HTERT RPE-1 (cell line): ENCODE data around the gene TEN1.
"Not testable (repeated sequence)": the region's sequence is repeated elsewhere in the genome, so short reads cannot be mapped to it uniquely, and the experiment has no call there.

Experiments used
- in situ Hi-C: fragments of 300-500 bp; cut with MboI; formaldehyde crosslinking; loops from 4 replicates; pipeline ENCODE4 v1.14.3; 2020; ENCODE audit warnings: low sequenced_read_pairs

TEN1 gene, protein sequence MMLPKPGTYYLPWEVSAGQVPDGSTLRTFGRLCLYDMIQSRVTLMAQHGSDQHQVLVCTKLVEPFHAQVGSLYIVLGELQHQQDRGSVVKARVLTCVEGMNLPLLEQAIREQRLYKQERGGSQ

DNA sequence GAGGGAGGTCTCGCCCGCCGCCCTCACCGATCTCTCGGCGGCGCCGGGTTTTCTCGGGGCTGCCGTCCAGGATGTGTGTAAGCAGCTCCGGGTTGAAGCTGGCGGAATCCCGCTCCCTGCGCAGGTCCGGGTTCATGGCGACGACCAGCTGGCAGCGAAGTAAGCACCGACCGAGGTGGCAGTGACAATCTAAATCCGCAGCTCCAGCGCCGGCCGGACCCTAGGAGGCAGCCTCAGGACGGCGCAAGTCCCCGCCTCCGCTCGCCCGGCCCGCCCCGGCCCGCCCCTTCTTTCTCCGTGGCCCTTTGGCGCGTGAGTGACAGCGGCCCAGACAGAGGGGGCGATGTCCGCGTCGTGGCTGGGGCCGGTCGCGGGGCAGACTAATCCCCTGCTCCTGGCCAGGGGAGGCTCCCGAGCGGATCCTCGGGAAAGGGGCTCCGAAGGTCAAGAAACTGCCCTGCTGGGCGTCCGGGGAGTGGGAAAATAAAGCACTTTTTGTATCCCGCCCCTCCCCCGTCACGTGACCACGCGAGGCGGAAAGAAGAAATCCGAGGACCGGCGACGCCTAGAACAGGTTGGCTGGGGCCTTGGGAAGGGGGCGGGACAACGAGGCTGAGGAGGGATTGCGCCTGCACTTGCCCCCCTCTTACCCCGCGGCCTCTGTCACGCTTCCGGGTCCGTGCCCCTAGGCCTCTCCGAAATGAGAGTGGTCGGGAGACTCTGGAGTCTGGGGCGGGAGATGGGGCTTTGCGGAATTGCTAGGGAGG is at the start of gene TEN1, which contains the start of gene ACOX1:
Gene TEN1 (plus strand): TSS at position 303 of the 767 bp plus-strand sequence. CDS start 6,953 bp downstream, outside the sequence.
Gene ACOX1 (minus strand): TSS at position 229 of the 767 bp plus-strand sequence. CDS start 93 bp downstream, at position 136.
- in situ Hi-C loops = no loop called here

DNA sequence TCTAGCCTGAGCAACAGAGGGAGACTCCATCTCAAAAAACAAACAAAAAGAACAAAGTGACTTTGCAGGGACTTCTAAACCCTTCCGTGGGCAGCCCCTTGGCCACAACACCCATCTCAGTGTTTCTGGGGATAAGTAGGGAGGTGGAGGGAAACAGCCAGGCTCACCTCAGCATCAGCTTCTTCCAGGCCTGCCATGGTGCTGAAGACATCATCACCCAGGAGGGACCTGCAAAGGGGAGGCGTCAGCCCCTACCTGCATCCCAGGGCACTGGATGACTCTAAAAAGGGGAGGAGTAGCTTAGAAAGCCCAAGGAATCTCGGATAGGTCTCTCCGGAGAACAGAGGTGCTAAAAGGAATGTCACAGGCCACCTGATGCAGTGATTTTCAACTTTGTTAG is 48.0 kb upstream of the TEN1 start:
- in situ Hi-C loops = no loop called here

DNA sequence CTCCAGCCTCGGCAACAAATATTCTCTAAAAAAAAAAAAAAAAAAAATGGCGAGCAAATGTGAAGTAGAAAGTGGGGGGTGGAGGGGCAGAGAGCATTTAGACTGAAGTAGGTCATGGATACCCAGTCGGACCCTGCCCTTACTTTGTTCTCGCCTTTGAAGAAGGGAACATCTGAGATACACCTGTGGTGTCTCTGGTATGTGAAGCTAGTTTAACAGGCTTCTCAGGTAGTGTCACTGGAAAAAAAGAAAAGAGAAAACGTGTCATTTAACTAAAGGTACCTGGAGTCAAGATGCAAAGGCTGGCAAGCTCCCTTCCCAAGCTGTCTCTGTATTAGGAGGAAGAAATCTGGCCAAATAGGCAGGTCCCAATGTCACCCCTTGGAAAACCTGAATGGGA is 46.2 kb upstream of the TEN1 start:
- in situ Hi-C loops = no loop called here

DNA sequence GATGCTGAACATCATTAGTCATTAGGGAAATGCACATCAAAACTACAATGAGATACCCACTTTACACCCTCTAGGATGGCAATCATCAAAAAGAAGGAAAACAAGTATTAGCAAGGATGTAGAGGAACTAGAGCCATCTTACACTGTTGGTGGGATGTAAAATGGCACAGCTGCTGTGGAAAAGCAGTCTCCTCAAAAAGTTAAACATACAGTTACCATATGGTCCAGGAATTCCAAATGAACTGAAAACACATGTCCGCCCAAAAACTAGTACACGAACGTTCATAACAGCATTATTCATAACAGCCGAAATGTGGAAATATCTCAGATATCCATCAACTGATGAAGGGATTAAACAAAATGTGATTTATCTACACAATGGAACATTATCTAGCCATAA is 45.2 kb upstream of the TEN1 start:
- in situ Hi-C loops = no loop called here

DNA sequence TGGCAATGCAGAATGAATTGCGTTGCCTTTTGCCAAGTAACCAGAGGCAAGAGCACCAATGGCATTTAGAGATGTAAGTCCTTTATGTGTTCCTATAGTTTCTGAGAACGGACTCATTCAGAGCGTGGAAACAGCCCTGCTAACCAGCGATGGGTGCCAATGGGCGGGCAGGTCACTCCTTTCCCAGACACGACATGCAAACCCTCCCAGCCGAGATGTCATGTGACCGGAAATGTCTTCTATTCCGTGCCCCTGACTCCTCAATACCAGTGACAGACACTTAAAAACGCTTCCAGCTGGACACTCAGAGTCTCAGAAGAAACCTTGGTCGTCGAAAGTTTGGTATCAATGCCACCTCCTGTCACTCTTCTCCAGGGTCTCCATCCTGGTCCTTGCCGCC is 41.4 kb upstream of the TEN1 start:
- in situ Hi-C loops = no loop called here

DNA sequence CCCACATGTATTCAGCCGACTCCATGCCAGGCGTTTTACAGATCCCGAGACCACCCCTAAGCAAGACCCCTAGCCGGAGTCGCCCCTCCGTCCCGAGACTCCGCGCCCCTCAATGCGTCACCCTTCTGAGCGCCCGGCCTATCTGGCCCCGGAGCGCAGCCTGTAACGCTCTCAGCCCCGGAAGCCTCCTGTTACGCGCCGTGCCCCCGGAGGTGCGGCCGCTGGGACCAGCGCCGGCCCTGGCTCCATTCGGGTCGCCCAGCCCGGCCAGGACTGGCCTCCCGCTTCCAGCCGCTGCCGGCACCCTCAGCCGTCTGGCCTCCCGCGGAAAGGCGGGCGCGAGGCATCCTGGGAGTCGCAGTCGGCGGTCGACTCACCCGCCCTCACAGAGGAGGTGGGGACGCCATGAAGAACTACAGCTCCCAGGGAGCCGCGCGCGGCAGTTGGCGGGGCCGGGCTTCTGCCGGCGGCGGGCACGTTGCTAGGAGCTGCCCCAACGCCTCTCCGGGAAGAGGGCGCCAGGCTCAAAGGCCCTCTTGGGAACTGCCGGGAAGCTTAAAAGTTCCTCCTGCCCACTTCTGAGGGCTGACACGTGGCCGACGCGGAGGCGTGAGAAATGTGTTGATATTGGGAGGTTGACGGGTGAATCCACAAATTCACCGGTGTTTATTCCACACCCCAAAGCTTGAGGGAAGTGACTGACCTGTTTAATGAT is 38.2 kb upstream of the TEN1 start, which contains the start of gene FBF1:
Gene FBF1 (minus strand): TSS at position 316 of the 715 bp plus-strand sequence. CDS start 2,893 bp downstream, outside the sequence.
- in situ Hi-C loops = no loop called here

DNA sequence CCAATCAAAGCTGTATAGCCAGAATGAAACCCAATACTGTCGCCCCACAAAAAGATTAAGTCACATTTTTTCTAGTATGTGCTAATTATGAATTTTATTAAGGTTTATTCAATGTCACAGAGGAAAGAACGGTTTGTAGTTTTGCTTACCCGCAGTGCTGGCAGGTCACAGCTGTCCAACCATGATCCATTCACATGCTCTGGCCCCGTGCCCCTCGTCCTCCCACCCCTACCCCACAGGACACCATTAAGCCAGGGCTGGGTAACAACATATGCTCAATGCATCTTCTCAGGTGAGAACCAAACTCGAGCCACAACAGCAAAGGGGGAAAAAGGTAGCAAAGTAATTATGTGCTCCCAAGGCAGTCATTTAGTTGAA is 37.6 kb upstream of the TEN1 start:
- in situ Hi-C loops = no loop called here

DNA sequence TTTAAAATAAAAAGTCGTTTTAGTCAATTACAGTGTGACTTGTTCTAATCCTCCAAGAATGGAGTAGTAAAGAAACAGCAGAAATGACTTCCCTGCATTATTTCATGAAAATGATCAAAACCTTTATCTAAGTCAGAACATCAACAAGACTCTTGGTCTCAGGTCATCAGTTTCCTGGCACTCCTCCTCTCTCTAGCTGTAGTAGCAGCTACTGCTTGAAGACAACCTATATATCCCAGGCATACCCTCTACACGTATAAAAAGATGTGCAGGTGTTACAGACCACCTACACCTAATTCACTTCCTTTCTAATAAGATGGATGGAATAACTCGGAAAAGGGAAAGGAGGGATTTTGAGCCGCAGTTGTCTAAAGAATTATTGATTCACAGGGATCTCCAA is 36.6 kb upstream of the TEN1 start:
- in situ Hi-C loops = no loop called here

DNA sequence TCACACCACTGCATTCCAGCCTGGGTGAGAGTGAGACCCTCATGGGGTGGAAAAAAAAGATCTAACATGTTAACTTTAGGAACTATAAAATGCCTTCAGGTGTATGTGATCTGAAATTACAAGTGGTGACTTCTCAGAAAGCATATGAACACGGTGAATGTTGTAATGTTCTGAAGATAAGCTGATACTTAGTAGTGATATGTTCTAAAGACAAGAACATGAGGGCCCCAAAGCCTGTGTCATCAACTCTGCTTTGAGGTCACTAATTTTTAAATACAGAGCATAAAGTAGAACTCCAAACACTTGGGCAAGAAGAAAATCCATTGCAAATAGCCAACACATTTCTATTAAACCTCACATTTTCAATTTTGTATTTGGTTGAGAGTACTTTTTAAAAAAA is 35.5 kb upstream of the TEN1 start:
- in situ Hi-C loops = no loop called here

DNA sequence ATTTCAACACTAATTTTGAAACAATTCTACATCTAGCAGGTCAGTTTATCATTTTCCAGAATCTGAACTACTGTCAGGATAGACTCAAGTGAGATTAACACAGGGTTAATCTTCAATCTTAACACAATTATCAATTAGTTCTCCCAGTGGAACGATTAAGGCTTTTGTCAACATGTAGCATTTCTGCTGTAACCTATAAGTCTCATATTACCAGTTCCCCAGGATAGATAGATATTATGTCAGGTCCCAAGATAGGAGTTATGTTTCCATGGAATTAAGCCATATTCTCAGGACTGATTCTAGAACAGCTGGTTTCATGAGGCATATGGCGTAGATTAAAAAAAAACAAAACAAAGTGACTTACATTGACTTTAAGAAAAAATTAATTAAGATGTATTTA is 33.8 kb upstream of the TEN1 start:
- in situ Hi-C loops = no loop called here

DNA sequence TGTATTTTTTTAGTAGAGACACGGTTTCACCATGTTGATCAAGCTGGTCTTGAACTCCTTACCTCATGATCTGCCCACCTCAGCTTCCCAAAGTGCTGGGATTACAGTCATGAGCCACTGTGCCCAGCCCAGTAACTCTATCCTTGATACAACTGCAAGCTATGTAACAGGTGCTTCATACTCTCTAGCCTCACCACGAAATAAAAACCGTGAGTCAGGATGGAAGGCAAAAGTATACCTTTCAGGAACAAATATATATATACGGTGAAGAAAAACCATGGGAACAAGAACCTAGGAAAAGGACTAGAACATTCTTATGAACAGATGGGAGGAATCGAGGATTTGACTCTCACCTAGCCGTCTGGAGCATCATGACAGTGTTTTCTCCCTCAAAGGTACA is 28.6 kb upstream of the TEN1 start:
- in situ Hi-C loops = no loop called here

DNA sequence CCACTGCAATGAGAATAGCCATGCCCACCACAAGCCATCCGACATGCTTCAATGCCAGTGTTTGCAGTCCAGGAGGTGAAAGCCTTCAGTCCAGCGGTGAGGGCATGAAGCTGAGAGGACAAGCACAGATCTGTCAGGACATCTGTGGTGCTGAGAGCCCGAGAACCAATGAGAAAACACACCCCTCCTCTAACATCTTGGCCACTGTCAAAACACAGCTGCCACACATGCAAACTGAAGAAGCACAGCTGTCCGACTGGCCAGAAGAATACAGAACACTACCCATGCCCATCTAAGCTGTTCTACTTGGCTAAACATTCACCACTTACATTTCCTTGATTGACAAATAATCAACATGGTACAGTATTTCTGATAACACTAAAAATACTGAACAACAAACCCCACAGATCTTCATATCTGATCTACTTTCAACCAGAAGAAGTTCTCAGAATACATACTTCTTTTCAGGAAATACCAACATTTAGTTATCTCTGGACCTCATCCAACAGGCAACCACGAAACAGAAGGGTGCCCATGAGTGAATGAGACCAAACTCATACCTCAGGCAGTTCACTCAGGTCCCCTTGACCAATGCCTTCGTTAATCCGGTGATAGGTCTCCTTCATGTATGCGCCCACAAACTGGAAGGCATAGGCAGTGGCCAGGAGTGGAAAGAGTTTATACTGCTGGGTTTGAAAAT is 28.0 kb upstream of the TEN1 start:
- in situ Hi-C loops = no loop called here

DNA sequence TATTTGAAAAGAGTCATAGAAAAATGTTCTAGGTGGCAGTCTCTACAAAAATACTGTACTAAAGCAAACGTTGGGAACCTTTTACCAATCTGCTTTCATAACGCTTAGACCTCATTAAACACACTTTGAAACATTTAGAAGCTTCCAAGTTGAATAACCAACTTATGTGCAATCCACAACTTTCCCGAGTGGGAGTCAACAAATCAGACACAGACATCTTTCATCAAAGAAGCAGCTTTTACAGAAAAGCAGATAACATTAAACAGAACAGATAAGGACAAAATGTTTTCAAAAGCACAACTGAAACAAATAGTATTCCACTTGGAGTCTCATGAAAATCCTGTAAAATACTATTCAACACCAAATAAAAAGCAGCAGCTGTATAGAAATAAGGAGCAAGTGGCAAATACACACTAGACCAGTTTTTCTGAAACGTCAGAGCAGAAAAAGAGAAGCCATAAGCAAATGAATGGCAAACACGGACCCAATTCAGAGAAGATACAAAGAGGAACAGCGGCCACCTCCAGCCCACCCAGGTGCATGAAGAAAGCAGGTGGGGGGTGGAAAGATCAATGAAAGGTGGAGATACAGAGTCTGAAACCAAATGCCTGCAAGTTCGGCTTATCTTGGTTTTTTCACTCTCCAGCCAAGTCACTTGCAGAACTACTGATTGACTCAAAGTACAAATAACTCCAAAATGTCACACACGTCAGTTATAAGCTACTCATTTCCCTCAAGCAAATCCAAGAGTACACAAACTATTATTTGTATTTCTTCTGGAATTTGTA is 19.8 kb upstream of the TEN1 start:
- in situ Hi-C loops = no loop called here

DNA sequence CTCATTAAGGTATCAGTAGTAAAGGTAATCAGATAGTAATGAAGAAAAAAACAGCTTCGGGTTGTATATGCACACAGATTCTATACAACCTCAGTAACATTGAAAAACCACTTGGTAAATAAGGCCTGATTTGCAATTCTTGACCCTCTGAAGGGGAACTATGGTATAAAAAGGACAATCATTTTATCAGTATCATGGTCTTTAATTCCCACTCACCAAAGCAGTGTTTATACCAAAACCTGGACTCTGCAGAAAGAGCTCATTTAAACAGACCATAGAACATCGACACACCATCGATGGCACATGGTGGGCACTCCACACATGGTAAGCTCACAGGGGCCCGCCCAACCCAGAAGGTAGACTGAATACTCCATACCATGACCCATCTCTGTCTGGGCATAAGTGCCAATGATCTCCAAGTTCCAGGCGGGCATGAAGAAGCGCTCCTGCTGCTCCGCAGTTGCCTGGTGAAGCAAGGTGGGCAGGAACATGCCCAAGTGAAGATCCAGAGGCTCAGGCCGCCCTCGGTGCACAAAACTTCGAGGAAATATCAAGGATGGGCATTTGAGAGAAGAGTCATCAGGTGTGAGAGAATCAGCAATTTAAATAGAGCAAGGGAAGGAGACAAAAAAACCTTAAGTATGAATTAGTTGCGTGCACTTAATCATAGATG is 19.1 kb upstream of the TEN1 start:
- in situ Hi-C loops = no loop called here

DNA sequence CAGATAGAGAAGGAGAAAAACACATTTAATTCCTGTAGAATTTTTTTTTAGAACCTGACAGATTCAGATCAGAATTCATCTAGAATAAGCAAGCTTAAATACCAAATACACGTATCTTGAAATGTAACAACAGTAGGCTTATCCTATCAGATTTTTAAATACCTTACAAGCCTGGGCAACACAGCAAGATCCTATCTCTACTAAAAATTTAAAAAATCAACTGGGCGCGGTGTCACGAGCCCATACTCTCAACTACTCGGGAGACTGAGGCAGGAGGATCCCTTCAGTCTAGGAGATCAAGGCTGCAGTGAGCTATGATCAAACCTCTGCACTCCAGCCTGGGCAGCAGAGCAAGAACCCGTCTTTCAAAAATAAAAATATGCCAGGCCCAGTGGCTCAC is 13.6 kb upstream of the TEN1 start:
- in situ Hi-C loops = no loop called here

DNA sequence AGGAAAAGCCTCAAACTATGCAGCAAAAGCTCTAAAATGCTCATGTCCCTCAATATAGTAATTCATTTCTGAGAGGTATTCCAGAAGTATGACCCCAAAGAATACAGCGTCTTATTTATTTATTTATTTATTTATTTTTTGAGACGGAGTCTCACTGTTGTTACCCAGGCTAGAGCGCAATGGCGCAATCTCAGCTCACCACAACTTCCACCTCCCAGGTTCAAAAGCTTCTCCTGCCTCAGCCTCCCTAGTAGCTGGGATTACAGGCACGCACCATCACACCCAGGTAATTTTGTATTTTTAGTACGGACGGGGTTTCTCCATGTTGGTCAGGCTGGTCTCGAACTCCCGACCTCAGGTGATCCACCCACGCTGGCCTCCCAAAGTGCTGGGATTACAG is 10.0 kb upstream of the TEN1 start:
- in situ Hi-C loops = not testable (repeated sequence)

DNA sequence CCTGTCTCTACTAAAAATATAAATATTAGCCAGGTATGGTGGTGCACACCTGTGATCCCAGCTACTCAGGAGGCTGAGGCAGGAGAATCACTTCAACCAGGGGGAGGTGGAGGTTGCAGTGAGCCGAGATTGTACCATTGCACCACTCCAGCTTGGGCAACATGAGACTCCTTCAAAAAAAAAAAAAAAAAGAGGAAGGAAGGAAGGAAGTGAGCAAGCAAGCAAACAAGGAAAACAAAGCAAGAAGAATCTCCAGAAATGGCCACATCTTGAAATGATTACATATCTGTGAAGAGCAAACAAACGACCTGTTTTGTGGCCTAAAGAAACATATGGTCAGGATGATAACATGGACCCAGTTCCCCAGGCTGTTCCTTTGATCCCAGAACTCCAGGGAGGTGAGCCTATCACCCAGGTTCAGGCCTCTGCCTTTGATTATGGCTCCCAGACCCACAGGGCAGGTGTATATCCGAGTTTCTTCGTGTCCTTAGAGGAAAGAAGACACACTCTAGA is 9.0 kb upstream of the TEN1 start:
- in situ Hi-C loops = no loop called here

DNA sequence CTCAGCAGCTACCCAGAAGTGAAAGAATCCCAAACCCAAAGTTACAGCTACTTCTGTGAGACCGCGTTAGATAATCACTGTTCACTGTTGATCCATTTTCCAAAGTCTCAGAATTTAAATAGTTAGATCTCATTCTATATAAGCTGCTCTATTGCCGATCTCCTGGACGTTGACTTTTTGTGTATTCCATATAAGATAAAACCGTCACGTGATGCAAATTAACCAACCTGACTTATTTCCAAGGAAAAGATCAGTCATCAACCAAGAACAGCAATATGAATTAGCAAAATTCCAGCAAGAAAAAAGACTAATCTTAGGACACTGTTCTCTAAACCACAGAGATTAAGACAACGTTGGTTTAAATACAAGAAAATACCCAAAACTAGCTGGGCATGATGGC is 8.4 kb upstream of the TEN1 start:
- in situ Hi-C loops = no loop called here

DNA sequence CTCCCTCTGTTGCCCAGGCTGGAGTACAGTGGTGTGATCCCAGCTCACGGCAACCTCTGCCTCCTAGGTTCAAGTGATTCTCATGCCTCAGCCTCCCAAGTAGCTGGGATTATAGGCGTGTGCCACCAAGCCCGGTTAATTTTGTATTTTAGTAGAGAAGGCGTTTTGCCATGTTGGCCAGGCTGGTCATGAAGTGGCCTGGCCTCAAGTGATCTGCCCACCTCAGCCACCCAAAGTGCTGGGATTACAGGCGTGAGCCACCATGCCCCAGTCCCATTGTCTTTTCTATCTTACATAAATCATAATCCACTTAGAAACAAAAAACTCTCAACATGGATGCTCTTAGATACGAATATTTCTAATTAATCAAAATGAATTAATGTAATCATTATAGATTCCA is 3.9 kb upstream of the TEN1 start:
- in situ Hi-C loops = not testable (repeated sequence)

DNA sequence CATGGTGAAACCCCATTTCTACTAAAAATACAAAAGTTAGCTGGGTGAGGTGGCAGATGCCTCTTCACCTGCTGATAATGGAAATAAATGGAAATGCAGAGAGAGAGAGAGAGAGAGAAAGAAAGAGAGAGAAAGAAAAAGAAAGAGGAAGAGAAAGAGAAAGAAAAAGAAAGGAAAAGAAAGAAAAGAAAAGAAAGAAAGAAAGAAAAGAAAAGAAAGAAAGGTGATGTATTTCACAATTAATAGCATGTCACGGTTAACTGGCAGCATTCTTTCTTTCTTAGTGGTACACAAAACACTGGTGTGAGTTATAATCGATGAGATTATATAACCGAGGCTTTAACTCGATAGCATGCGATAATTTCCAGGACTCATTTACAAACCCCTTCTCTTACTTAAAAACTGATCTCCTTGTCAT is 3.3 kb upstream of the TEN1 start:
- in situ Hi-C loops = no loop called here
